Activated naive CD8-positive, alpha-beta T cell treated with anti-CD3 and anti-CD28 coated beads, Interleukin-2, amount 50 U/mL, for 24 hours (primary cell): Measurements from ENCODE around the gene TLR8.

Experiments
- ATAC-seq: fragments of 150-1000 bp; cut with Tn5 transposase; one replicate; pipeline ENCODE4 v1.10.0; 2021
- DNase-seq: peaks from one replicate; pipeline ENCODE4 v3.0.0; 2021
- H3K27ac Mint-ChIP-seq: one replicate; pipeline ENCODE4 v1.8.0; 2021; ENCODE audit warnings: mild to moderate bottlenecking, mixed read lengths
- H3K27me3 Mint-ChIP-seq: one replicate; pipeline ENCODE4 v1.8.0; 2021; ENCODE audit warnings: mixed read lengths
- H3K36me3 Mint-ChIP-seq: one replicate; pipeline ENCODE4 v1.8.0; 2021; ENCODE audit warnings: low read depth, mixed read lengths
- H3K4me1 Mint-ChIP-seq: one replicate; pipeline ENCODE4 v1.8.0; 2021; ENCODE audit warnings: mixed read lengths
- H3K4me3 Mint-ChIP-seq: one replicate; pipeline ENCODE4 v1.8.0; 2021; ENCODE audit warnings: mild to moderate bottlenecking, moderate library complexity, mixed read lengths
- H3K9me3 Mint-ChIP-seq: one replicate; pipeline ENCODE4 v1.8.0; 2021; ENCODE audit warnings: mixed read lengths

The TLR8 gene

GRCh38 chrX:12946838-12947544 lies 40.6 kb downstream of the TLR8 start:
- H3K36me3 Mint-ChIP-seq = no peaks in the 10 kb centered on the region
- H3K27ac Mint-ChIP-seq = peak overlapping the region; percentile 95
- DNase-seq = peak; percentile 75
- H3K4me1 Mint-ChIP-seq = peaks cover 58% of the 10 kb centered on the region
- no peaks in the 10 kb centered on the region for H3K9me3 Mint-ChIP-seq
- no peaks in the 10 kb centered on the region for H3K27me3 Mint-ChIP-seq
- ATAC-seq = peak; percentile 22
- H3K4me3 Mint-ChIP-seq = peak overlapping the region; percentile 82

- no peaks in the 10 kb centered on the region for H3K27me3 Mint-ChIP-seq
- peak overlapping the region; percentile 82 for H3K4me3 Mint-ChIP-seq
- H3K27ac Mint-ChIP-seq = peak overlapping the region; percentile 95
- DNase-seq (no peak), ATAC-seq (no peak)
- H3K4me1 Mint-ChIP-seq = peaks cover 63% of the 10 kb centered on the region
- H3K36me3 Mint-ChIP-seq = no peaks in the 10 kb centered on the region
- no peaks in the 10 kb centered on the region for H3K9me3 Mint-ChIP-seq
Observed at GRCh38 chrX:12947545-12948235, 41.3 kb downstream of the TLR8 start.

- no peaks in the 10 kb centered on the region for H3K27me3 Mint-ChIP-seq
- no peaks in the 10 kb centered on the region for H3K36me3 Mint-ChIP-seq
- peak overlapping the region; percentile 95 for H3K27ac Mint-ChIP-seq
- DNase-seq (no peak), ATAC-seq (no peak)
- peaks cover 71% of the 10 kb centered on the region for H3K4me1 Mint-ChIP-seq
- H3K4me3 Mint-ChIP-seq = peak overlapping the region; percentile 82
- no peaks in the 10 kb centered on the region for H3K9me3 Mint-ChIP-seq
Observed at GRCh38 chrX:12948495-12948894, 42.1 kb downstream of the TLR8 start.

GRCh38 chrX:12949205-12949926 lies 42.9 kb downstream of the TLR8 start:
- Mint-ChIP-seq H3K4me1 (peaks cover 80% of the 10 kb centered on the region), H3K4me3 (peak overlapping the region; percentile 82), H3K9me3 (no peaks in the 10 kb centered on the region), H3K27ac (peak overlapping the region; percentile 95), H3K36me3 (no peaks in the 10 kb centered on the region), H3K27me3 (no peaks in the 10 kb centered on the region)
- ATAC-seq (no peak), DNase-seq (no peak)

GRCh38 chrX:12949927-12950656 lies 43.7 kb downstream of the TLR8 start:
- peak; percentile 83 for DNase-seq

GRCh38 chrX:12950851-12951594 lies 44.6 kb downstream of the TLR8 start:
- no peaks in the 10 kb centered on the region for H3K27me3 Mint-ChIP-seq
- DNase-seq = peak; percentile 76
- no peaks in the 10 kb centered on the region for H3K36me3 Mint-ChIP-seq
- peak overlapping the region; percentile 82 for H3K4me3 Mint-ChIP-seq
- peak; percentile 69 for ATAC-seq
- peaks cover 89% of the 10 kb centered on the region for H3K4me1 Mint-ChIP-seq
- no peaks in the 10 kb centered on the region for H3K9me3 Mint-ChIP-seq
- H3K27ac Mint-ChIP-seq = peak overlapping the region; percentile 95

More at GRCh38 chrX:12949927-12950656, 43.7 kb downstream of the TLR8 start:
- Mint-ChIP-seq H3K4me3 (peak overlapping the region; percentile 82), H3K27me3 (no peaks in the 10 kb centered on the region), H3K9me3 (no peaks in the 10 kb centered on the region), H3K36me3 (no peaks in the 10 kb centered on the region), H3K4me1 (peaks cover 87% of the 10 kb centered on the region), H3K27ac (peak overlapping the region; percentile 95)
- ATAC-seq = peak; percentile 47

GRCh38 chrX:12951595-12951975 lies 45.2 kb downstream of the TLR8 start:
- Mint-ChIP-seq H3K36me3 (no peaks in the 10 kb centered on the region), H3K4me3 (peak overlapping the region; percentile 82), H3K4me1 (peaks cover 89% of the 10 kb centered on the region), H3K9me3 (no peaks in the 10 kb centered on the region), H3K27me3 (no peaks in the 10 kb centered on the region), H3K27ac (peak overlapping the region; percentile 95)
- no peak for DNase-seq
- ATAC-seq = no peak

- Mint-ChIP-seq H3K36me3 (no peaks in the 10 kb centered on the region), H3K4me3 (peak overlapping the region; percentile 82), H3K4me1 (peaks cover 85% of the 10 kb centered on the region), H3K27me3 (no peaks in the 10 kb centered on the region), H3K9me3 (no peaks in the 10 kb centered on the region), H3K27ac (peak overlapping the region; percentile 95)
- DNase-seq (no peak), ATAC-seq (no peak)
Observed at GRCh38 chrX:12953420-12953819, 47.0 kb downstream of the TLR8 start.

- Mint-ChIP-seq H3K4me3 (peak overlapping the region; percentile 85), H3K4me1 (peaks cover 80% of the 10 kb centered on the region)
- no peak for ATAC-seq
Observed at GRCh38 chrX:12954376-12954775, 48.0 kb downstream of the TLR8 start.

GRCh38 chrX:12954981-12955380 lies 48.6 kb downstream of the TLR8 start:
- no peaks in the 10 kb centered on the region for H3K36me3 Mint-ChIP-seq
- no peaks in the 10 kb centered on the region for H3K27me3 Mint-ChIP-seq
- H3K27ac Mint-ChIP-seq = peak overlapping the region; percentile 95
- peak overlapping the region; percentile 85 for H3K4me3 Mint-ChIP-seq
- peaks cover 80% of the 10 kb centered on the region for H3K4me1 Mint-ChIP-seq
- no peak for ATAC-seq
- no peak for DNase-seq
- no peaks in the 10 kb centered on the region for H3K9me3 Mint-ChIP-seq

More at GRCh38 chrX:12954376-12954775, 48.0 kb downstream of the TLR8 start:
- Mint-ChIP-seq H3K27ac (peak overlapping the region; percentile 95), H3K9me3 (no peaks in the 10 kb centered on the region), H3K27me3 (no peaks in the 10 kb centered on the region), H3K36me3 (no peaks in the 10 kb centered on the region)
- no peak for DNase-seq

- DNase-seq = peak; percentile 75
- Mint-ChIP-seq H3K36me3 (no peaks in the 10 kb centered on the region), H3K4me3 (peak overlapping the region; percentile 85), H3K27me3 (no peaks in the 10 kb centered on the region), H3K9me3 (no peaks in the 10 kb centered on the region), H3K27ac (peak overlapping the region; percentile 95), H3K4me1 (peaks cover 80% of the 10 kb centered on the region)
- ATAC-seq = peak; percentile 70
Observed at GRCh38 chrX:12955882-12956703, 49.7 kb downstream of the TLR8 start.

GRCh38 chrX:12956704-12957534 lies 50.5 kb downstream of the TLR8 start:
- H3K4me3 Mint-ChIP-seq = peak overlapping the region; percentile 85
- H3K27me3 Mint-ChIP-seq = no peaks in the 10 kb centered on the region
- no peaks in the 10 kb centered on the region for H3K9me3 Mint-ChIP-seq
- H3K27ac Mint-ChIP-seq = peak overlapping the region; percentile 95
- no peaks in the 10 kb centered on the region for H3K36me3 Mint-ChIP-seq
- DNase-seq = no peak
- peak; percentile 67 for ATAC-seq
- H3K4me1 Mint-ChIP-seq = peaks cover 81% of the 10 kb centered on the region
